ENCODE data around the gene CD93. TPM values are rescaled to one million over a fixed set of nuclear protein-coding genes. Genes with fewer than 3 reads are reported as not detected.

CD93 gene
- total RNA-seq, 2 experiments from 2014 or later, result 0.36 to 0.46 TPM

DNA sequence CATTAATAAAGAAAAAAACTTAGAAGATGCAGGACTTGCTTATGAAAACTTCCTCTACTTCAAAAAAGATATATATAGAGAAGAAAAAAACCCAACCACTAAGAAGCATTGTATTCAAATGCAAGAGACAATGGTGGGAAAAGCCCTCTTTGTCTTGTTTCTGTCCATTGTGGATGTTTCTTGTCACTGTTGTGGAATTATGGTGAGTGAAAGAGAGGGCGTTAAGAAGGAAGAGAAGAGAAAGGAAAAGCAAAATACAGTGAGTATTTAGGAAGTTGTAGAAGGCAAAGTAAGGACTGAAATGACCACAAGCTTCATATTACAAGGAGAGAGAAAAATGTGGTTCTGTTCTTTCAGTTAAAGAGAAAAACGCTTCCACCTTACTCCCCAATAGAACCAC is 22.5 kb downstream of the CD93 start:
- ChIA-PET POLR2A (no interaction called here), CTCF (no interaction called here)

DNA sequence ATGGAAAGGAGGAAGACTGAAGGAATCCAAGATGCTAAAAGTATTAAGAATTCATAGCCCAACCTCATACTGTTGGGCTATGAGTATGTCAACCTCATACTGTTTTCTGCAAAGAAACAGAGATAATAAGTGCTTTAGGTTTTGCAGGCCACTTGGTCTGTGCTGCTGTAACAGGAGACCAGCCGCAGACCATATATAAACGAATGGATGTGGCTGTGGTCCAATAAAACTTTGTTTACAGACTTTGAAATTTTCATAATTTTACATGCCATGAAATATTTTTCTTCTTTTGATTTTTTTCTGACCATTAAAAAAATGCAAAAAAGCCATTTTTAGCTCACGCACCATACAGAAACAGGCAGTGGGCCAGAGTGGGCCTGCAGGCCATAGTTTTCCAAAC is 23.0 kb downstream of the CD93 start:
- POLR2A ChIA-PET, result no interaction called here
- CTCF ChIA-PET, result no interaction called here

DNA sequence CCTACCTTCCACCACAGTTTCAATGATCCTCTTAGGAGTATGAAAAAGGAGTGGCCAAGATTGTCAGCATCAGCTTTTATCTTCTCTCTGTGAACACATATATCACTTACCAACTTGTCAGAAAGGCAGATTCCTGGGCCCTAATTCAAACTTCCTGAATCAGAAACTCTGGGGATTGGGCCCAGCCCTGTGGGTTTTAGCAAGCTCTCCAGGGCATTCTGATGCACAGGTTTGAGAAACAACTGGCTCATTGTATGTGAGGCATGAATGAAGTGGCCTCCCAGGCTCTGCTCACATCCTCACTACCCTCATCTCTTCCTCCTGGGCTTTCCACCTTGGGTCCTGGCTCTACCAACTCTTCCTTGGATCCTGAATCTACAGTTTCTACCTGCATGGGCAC is 23.5 kb downstream of the CD93 start:
- ChIA-PET POLR2A (no interaction called here), CTCF (no interaction called here)

DNA sequence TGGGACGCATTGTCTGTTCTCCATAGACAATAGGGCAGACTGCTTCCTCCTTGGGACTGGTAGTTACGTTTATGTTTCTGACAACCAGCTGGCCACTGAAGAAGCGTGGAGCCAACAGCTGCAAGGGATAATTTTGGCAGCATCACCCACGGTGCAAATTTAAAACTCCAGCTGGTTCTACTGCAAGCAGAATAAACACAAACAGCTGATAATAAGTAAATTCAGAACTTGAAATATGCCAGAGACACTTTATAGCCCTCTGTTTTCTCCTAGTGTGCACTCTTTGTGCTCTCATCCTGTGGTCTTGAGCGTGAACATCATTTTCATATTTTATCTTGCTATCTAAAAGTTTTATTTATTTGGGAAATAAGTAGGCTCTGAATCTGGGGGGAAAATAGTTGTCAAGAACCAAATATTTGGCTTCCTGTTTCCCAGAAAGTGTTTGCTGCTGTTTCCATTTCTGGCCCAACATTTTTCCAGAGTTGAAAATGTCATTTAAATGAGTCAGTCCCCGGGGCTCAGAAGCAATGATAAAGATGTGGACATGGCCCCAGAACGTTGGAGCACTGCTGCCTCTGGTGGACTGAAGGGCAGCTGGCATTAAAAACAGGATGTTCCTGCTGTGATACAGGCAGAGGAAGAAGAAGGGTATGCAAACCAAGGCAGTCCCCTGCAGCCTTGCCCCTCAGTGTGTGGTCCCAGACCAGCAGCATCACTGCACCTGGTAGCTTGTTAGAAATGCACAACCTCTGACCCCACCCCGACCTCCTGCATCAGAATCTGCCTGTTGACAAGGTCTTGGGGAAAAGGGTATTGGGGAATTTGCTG is 24.2 kb downstream of the CD93 start:
- POLR2A ChIA-PET, result no interaction called here
- CTCF ChIA-PET, result no interaction called here

DNA sequence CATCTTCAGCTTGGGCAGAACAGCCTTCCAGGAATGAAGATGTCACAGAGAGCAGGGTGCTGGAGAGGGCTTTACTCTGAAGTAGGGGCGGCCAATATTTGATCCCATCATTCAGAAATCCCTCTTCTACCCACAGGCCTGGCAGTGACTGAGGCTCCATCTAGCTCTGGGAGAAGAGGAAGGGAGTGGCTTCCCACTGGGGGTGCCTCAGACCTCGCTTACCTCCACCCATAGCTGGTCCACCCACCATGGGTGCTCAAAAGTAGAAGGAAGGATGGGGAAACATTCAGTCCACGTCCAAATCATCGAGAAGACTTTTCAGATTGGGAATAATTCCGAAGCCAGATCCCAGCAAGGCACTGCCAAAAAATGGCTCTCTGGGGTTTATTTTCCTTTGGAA is 24.9 kb downstream of the CD93 start:
- CTCF ChIA-PET, result no interaction called here
- POLR2A ChIA-PET, result no interaction called here

DNA sequence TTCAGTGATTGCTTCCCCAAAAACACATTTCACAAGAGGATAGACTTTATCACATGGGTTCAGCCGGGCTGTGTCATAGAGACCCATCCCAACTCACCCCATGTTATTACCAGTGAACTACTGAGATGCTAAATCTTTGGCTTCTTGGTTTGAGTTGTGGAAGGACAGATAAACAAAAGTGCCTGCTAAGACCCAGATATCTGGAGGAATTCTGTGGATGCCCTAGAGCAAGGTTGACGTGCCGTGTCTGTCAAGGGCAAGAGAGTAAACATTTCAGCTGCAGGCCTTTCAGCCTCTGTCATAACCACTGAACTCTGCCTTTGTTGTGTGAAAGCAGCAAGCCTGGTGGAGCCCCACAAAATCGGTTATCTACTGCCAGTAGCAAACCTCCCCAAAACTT is 25.5 kb downstream of the CD93 start:
- POLR2A ChIA-PET, result no interaction called here
- CTCF ChIA-PET, result no interaction called here

DNA sequence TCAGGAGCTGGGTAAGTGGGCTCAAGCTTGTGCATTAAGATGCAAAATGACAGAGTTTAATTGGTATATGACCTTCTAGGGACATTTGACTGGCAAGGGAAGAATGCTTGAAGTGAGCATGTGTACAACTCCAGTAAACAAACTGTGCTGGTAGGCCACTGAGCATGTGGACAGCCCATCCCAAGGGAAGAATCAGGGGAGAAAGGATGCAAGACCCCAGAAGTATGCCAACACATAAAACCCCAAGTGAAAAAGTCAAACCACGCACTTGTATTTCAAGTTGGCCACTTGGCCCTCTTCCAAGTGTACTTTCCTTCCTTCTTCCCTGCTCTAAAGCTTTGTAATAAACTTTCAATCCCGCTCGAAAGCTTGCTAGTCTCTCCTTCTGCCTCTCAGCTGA is 26.3 kb downstream of the CD93 start:
- ChIA-PET CTCF (no interaction called here), POLR2A (no interaction called here)

DNA sequence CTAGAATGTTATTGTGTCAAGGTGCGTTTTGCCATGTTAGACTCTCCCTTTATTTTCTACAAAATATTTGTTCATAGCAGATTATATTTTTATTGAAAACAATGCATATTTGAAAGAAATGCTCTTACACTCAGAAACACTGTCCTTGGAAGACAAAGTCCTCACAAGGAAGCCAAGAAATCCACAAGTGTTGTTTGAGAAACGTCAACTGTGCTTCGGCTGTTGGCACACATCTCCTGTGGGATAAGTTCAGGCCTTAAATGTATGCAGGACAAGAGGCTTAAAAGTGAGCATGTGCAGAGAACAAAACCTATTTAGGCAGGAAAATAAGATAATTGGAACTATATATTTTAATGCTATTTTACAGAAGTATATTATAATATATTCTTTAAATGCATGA is 27.1 kb downstream of the CD93 start:
- ChIA-PET CTCF (no interaction called here), POLR2A (no interaction called here)

DNA sequence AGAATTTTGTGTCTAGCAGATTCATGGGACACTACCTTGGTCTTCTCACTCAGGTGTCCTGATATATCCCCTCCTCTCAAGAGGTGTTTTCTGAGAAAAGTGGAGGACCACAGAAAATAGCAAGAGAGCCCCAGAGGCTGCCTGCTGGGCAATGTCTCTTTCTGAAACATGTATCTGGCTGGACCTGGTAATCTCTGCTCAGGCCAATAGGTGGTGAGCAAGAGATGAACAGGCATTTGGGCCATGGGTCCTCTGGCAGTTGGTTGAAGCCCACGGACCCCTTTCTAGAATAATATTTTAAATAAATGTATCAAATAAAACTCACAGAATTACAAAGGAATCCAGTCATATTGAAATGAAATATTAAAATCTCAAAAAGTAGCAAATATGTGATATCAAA is 27.9 kb downstream of the CD93 start:
- ChIA-PET CTCF (no interaction called here), POLR2A (no interaction called here)

DNA sequence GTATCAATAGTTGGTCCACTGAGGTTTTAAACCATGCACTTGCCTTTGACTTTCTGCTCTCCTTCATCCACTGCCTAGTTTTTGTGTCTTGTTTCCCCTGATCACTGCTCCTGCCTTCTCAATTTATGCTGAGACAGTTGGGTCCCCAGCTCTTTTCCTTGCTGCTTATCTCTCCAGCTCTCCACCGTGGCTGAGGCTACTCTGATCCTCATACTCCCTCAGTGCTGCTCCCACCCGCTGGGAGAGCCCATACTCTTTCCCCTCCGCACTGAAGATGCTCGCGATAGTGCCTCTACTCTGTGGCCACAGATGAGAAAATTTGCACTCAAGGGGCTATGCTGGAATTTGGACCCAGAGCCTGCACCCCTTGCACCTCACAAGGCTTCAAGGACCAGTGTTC is 33.2 kb downstream of the CD93 start:
- POLR2A ChIA-PET, result no interaction called here
- CTCF ChIA-PET, result no interaction called here

DNA sequence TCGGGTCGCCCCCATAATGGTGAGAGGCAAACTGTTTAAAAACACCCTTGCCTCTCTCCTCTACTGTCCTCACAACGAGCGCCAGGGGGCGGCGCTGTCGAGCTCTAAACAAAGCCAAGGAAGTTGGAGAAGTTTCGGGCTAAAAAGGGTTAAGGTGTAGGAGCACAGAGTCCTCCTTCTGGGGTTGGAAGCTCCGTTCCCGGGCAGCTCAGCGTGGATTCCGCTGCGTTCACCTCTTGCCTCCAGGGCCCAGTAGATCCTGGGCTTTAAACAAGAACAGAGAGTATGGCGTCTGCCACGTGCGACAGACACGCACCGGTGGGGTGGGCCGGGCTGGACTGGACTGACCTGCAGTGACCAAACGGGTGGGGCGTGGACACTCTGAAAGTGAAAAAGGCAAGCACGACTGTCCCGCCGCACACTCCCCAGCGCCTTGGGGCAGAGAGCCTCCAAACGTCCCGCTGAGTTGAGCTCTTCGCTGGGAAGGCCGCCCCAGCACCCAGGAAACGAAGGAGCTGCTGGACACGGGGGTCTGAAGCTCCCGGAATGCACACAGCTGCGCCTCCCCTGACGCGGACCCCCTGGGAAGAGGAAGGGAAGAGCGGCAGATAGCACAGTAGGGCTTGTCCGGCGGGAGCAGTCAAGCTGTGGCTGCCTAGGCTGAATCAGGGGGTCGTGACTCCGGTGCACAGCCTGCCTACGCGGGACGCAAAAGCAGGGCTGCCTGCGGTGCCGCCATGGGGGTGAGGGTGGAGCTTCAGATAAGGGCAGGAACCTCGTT is 35.1 kb downstream of the CD93 start:
- CTCF ChIA-PET, result no interaction called here

DNA sequence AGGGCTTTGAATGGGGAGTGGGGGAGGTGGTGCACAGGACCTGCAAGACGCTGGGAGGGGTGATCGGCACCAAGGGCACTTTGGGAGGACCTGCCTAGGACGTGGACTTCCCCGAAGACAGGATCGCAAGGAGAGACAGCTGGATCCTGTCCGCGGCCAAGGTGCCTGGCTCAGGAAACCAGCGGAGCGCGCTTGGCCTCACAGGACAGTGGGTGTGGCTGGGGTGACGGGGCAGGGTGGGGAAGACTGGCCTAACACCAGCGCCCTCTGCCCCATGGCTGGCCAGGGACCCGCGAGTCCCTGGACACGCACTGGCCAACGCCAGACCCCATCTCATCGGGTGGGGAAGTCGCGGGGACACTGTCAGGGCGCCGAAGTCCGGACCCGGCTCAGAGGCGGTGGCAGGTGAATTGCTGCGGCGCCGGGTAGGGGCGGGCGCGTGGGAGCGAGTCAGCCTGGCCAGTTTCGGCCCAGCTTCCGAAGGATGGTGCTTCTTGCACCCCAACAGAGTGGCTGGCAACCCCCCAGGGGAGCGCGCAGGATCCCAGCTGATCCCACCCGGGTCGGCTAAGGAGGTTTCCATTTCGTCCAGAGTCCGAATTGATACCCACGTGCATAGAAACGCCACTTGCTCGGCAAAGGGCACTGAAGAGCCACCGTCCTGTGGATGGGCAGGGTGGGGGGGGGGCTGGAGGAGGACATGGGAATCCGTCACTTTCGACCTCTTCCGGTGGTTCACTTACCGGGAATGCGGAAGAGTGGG is 35.9 kb downstream of the CD93 start:
- ChIA-PET CTCF (no interaction called here), POLR2A (no interaction called here)

More for the DNA sequence above, 35.1 kb downstream of the CD93 start:
- POLR2A ChIA-PET, result no interaction called here

DNA sequence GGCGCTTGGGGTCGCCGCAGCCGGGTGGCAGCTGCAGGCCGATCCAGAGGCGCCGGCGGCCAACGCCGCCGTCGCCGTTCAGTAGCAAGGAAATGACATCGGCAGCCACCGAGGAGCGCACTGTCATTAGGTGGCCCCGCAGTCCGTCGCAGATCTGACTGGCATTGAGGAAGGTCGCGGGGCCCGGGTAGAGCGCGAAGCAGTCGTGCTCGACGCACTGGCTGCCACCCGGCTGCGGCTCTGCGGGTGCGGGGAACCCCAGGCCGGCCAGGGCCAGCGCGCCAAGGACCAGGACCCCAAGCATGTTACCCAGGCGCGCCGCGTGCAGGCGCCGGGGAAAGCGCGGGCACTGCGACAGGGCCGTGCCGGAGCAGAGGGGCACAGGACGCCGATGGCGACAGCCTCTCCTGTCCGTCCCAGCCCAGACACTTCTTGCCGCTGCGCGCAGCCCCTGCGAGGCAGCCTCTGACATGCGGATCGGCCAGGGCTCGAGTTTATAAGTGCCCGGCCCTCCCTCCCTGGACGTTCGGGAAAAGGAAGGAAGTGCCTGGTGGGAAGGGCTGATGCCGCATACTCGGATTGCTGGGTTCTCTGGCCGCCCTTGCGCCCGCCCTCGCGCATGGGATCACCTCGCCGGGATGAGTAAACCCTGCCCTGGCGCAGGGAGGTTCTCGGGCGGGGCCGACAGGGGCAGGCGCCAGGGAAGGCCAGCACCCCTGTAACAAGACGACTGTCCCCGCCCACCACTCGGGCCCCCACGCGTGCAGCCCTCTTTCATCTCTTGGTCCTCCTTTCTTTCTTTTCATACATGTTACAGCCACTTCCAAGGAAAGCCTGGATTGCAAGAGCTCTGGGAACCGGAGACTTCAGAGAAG is 36.7 kb downstream of the CD93 start, which contains the start of gene THBD:
Gene THBD (minus strand): TSS at position 472 of the 875 bp plus-strand sequence. CDS start 168 bp downstream, at position 304.
- CTCF ChIA-PET, result no interaction called here
- POLR2A ChIA-PET, result no interaction called here

DNA sequence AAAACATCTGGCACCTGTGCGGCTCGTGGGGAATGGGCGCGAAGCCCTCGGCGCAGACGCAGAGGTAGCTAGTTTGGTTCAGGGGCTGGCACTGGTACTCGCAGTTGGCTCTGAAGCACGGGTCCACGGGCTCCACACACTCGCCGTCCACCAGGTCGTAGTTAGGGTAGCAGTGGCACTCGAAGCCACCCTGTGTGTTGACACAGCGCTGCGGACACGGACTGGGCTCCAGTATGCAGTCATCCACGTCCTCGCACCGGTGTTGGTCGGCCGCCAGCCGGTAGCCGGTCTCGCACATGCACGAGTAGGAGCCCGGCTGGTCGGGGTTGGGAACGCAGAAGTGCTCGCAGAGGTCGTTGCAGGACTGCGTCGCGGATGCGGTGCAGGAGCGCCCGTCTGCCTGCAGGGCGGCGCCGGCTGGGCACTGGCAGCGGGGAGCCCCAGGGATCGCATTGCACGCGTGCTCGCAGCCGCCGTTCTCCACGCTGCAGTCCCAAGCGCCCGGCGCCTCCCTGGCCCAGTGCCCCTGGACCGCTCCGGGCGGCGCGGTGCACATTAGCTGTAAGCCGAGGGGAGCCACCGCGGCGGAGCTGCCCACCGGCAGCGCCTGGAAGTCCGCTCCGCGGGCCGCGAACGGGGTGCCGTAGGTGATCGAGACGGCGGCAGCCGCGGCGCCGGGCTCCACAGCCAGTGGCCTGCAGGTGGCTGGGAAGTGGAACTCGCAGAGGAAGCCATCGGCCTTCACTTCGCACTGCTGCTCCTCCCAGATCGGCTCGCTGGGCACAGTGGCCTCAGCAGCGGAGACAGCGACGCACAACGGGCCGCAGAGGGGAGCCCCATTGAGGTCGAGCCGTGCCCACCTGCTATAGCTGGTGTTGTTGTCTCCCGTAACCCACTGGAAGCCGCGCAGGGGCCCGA is 37.6 kb downstream of the CD93 start:
- POLR2A ChIA-PET, result no interaction called here
- CTCF ChIA-PET, result no interaction called here

DNA sequence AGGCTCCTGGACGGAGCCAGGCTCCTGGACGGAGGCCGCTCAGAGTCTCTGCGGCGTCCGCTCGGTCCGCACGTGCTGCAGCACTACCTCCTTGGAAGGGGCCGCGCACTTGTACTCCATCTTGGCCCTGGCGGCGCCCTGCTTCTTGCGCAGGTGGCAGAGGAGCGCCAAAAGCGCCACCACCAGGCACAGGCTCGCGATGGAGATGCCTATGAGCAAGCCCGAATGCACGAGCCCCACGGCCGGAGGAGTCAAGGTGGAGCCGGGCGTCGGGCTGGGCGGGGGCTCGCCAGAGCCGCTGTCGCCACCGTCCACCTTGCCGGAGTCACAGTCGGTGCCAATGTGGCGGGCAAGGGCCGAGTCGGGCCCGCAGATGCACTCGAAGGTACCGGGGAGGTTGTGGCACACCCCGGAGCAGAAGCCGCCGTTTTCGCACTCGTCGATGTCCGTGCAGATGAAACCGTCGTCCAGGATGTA is 38.3 kb downstream of the CD93 start:
- ChIA-PET POLR2A (no interaction called here), CTCF (no interaction called here)

DNA sequence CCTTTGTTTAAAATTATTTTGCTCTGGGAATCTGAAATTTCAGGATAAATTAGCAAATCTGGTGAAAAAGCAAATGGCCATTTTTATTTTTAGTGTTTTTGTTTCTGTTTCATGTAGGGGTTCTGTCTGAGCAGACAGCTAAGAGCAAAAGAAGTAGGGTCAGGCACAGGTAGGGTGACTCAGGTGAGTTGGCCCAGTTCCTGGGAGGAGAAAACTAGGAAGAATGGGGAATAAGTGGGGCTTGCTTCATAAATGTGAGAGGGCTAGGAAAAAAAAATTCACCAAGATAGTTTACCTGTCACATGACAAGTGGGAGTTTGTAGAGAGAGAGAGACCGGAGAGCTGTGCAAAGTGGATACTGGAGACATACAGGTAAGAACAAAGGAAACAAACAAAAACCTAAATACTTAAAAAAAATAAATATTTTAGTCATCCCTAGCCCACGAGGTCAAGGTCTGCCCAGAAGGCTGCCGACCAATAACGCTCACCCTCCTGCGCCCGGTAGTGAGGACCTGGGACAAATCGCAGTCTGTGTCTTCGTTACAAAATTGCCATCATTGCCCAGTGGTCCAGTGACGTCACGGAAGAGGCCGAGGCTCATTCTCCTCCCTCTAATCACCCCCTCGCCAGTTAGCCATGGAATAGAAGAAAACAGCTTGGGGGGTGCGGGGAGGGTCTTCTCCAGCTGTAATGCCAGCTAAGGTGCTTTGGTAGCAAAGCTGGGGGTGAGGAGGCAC is 39.0 kb downstream of the CD93 start:
- POLR2A ChIA-PET, result no interaction called here
- CTCF ChIA-PET, result no interaction called here

DNA sequence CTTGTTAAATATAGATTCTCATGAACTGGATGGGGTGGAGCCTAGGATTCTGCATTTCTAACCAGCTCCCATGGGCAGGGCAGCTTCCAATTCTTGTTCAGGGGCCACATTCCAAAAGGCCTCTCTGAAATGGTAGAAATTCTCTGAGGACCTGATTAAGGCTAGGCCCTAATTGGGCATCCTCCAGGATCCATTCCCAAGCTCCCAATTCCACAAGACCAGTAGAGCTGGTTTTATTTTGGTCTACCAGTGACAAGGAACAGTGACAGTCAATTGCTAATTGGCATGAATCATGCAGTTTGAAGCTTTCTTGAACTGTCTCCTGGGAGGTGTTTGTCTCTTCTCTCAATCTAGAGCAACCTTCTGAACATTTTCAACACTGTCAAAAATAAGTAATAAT is 39.7 kb downstream of the CD93 start:
- ChIA-PET POLR2A (no interaction called here), CTCF (no interaction called here)

DNA sequence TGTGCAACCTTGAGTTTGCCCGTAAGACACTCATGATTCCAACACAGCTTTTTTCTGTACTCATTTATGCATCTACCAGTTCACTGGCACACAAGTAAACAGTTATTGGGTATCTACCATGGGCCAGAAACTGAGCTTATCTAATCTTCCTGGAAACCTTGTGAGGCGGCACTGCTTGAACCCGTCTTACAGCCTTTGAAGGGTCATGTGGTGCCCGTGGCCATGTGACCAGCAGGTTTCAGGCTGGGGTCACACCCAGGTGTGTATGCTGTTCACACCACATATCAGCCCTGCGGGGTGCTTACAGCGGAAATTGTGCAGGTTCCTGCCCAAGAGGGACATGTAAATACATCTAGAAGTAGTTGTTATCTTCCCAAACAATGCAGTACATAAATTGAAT is 42.7 kb downstream of the CD93 start:
- POLR2A ChIA-PET, result no interaction called here
- CTCF ChIA-PET, result no interaction called here
